H9 (cell line): ENCODE measurements around the gene CHCHD1. TPM values are rescaled to one million over a fixed set of nuclear protein-coding genes. Genes with fewer than 3 reads are reported as not detected.

Source experiments
- DNase-seq: peaks from one replicate; pipeline ENCODE4 v3.0.0-alpha.2; 2017
- H2AFZ ChIP-seq: one replicate; pipeline ENCODE4 v1.6.1; 2013; ENCODE audit warnings: mild to moderate bottlenecking, low read length, control low read depth, moderate library complexity
- H2AK5ac ChIP-seq: 2 replicates; pipeline ENCODE4 v1.6.1; 2013; ENCODE audit warnings: low read length, control low read depth, mixed read lengths; ENCODE audit not compliant: insufficient read length
- H2BK120ac ChIP-seq: one replicate; pipeline ENCODE4 v1.6.1; 2013; ENCODE audit warnings: low read depth, mild to moderate bottlenecking, low read length, control low read depth, inconsistent platforms; ENCODE audit not compliant: poor library complexity, severe bottlenecking
- H2BK12ac ChIP-seq: 2 replicates; pipeline ENCODE4 v1.6.1; 2013; ENCODE audit warnings: low read length, control low read depth, mixed read lengths, low read depth; ENCODE audit not compliant: insufficient read length
- H2BK15ac ChIP-seq: 2 replicates; pipeline ENCODE4 v1.6.1; 2013; ENCODE audit warnings: low read depth, low read length, control low read depth
- H2BK20ac ChIP-seq: one replicate; pipeline ENCODE4 v1.6.1; 2013; ENCODE audit warnings: low read depth, mild to moderate bottlenecking, low read length, control low read depth, inconsistent platforms; ENCODE audit not compliant: poor library complexity, severe bottlenecking
- H2BK5ac ChIP-seq: 2 replicates; pipeline ENCODE4 v1.6.1; 2013; ENCODE audit warnings: low read length, control low read depth, mixed read lengths; ENCODE audit not compliant: insufficient read length
- H3K14ac ChIP-seq: 2 replicates; pipeline ENCODE4 v1.6.1; 2013; ENCODE audit warnings: low read length, control low read depth; ENCODE audit not compliant: insufficient read depth
- H3K18ac ChIP-seq: 2 replicates; pipeline ENCODE4 v1.6.1; 2013; ENCODE audit warnings: low read depth, mild to moderate bottlenecking, mixed read lengths, low read length, control low read depth; ENCODE audit not compliant: insufficient read length
- H3K23ac ChIP-seq: 2 replicates; pipeline ENCODE4 v1.6.1; 2013; ENCODE audit warnings: low read length, control low read depth, mixed read lengths, low read depth; ENCODE audit not compliant: insufficient read length
- H3K23me2 ChIP-seq: 2 replicates; pipeline ENCODE4 v1.6.1; 2013; ENCODE audit warnings: low read depth, mild to moderate bottlenecking, mixed read lengths, low read length, control low read depth; ENCODE audit not compliant: insufficient read length, poor library complexity, severe bottlenecking
- H3K27ac ChIP-seq: 2 replicates; pipeline ENCODE4 v1.5.1; 2013; ENCODE audit warnings: low read length, control low read depth, mixed read lengths, low read depth; ENCODE audit not compliant: insufficient read length
- H3K27me3 ChIP-seq: 2 replicates; pipeline ENCODE4 v1.6.1; 2013; ENCODE audit warnings: low read length, control low read depth, inconsistent platforms; ENCODE audit not compliant: insufficient read depth
- H3K4ac ChIP-seq: 2 replicates; pipeline ENCODE4 v1.6.1; 2013; ENCODE audit warnings: low read depth, mild to moderate bottlenecking, control low read depth, inconsistent platforms, low read length, moderate library complexity
- H3K4me1 ChIP-seq: 2 replicates; pipeline ENCODE4 v1.6.1; 2013; ENCODE audit warnings: low read length, control low read depth, inconsistent platforms; ENCODE audit not compliant: insufficient read depth
- H3K4me2 ChIP-seq: 2 replicates; pipeline ENCODE4 v1.6.1; 2013; ENCODE audit warnings: low read length, control low read depth, mixed read lengths; ENCODE audit not compliant: insufficient read length, insufficient read depth
- H3K56ac ChIP-seq: 2 replicates; pipeline ENCODE4 v1.6.1; 2013; ENCODE audit warnings: low read depth, mild to moderate bottlenecking, mixed read lengths, low read length, control low read depth; ENCODE audit not compliant: insufficient read length
- H3K79me1 ChIP-seq: 2 replicates; pipeline ENCODE4 v1.6.1; 2013; ENCODE audit warnings: low read depth, mild to moderate bottlenecking, moderate library complexity, low read length, control low read depth, inconsistent platforms; ENCODE audit not compliant: insufficient read depth, poor library complexity, severe bottlenecking
- H3K79me2 ChIP-seq: 2 replicates; pipeline ENCODE4 v1.6.1; 2013; ENCODE audit warnings: low read length, control low read depth, inconsistent platforms; ENCODE audit not compliant: insufficient read depth
- H3K9ac ChIP-seq: 2 replicates; pipeline ENCODE4 v1.6.1; 2013; ENCODE audit warnings: low read length, control low read depth, mixed read lengths; ENCODE audit not compliant: insufficient read length; ENCODE audit errors: extremely low read depth
- H3K9me3 ChIP-seq: one replicate; pipeline ENCODE4 v1.6.1; 2013; ENCODE audit warnings: low read depth, low read length, inconsistent platforms; ENCODE audit not compliant: control insufficient read depth
- H3T11ph ChIP-seq: one replicate; pipeline ENCODE4 v1.6.1; 2013; ENCODE audit warnings: mild to moderate bottlenecking, low read length, control low read depth, inconsistent platforms
- H4K20me1 ChIP-seq: one replicate; pipeline ENCODE4 v1.6.1; 2013; ENCODE audit not compliant: control insufficient read depth, insufficient read length, insufficient read depth
- H4K5ac ChIP-seq: 2 replicates; pipeline ENCODE4 v1.6.1; 2013; ENCODE audit warnings: low read depth, mild to moderate bottlenecking, mixed read lengths, low read length, control low read depth; ENCODE audit not compliant: insufficient read length
- H4K8ac ChIP-seq: replicated peaks from 2 replicates; pipeline ENCODE4 v1.6.1; 2013; ENCODE audit warnings: low read length, control low read depth, mixed read lengths, low read depth; ENCODE audit not compliant: insufficient read length
- H4K91ac ChIP-seq: 2 replicates; pipeline ENCODE4 v1.6.1; 2013; ENCODE audit warnings: low read depth, mild to moderate bottlenecking, moderate library complexity, mixed read lengths, low read length, control low read depth; ENCODE audit not compliant: insufficient read length
- H3K27ac Mint-ChIP-seq, 3 experiments: 2 replicates in 2 of 3; 3 replicates in 1 of 3; pipeline ENCODE4 v1.8.0; 2020 to 2021; ENCODE audit warnings: mixed read lengths in 3 of 3, mild to moderate bottlenecking in 1 of 3, moderate library complexity in 1 of 3
- H3K27me3 Mint-ChIP-seq: 2 replicates; pipeline ENCODE4 v1.8.0; 2021; ENCODE audit warnings: low read depth, mild to moderate bottlenecking, moderate library complexity, mixed read lengths
- H3K36me3 Mint-ChIP-seq, 3 experiments: 2 replicates in 2 of 3; 3 replicates in 1 of 3; pipeline ENCODE4 v1.8.0; 2020 to 2021; ENCODE audit warnings: low read depth in 3 of 3, mixed read lengths in 3 of 3; ENCODE audit not compliant: insufficient read depth in 1 of 3
- H3K4me1 Mint-ChIP-seq, 2 experiments: 2 replicates each; pipeline ENCODE4 v1.8.0; 2020; ENCODE audit warnings: mixed read lengths in 2 of 2
- H3K4me3 Mint-ChIP-seq, 2 experiments: 2 replicates in 1 of 2; 3 replicates in 1 of 2; pipeline ENCODE4 v1.8.0; 2020 to 2021; ENCODE audit warnings: mild to moderate bottlenecking in 2 of 2, mixed read lengths in 2 of 2, moderate library complexity in 1 of 2
- H3K9me3 Mint-ChIP-seq, 2 experiments: 2 replicates in 1 of 2; 3 replicates in 1 of 2; pipeline ENCODE4 v1.8.0; 2020; ENCODE audit warnings: mild to moderate bottlenecking in 2 of 2, mixed read lengths in 2 of 2, moderate library complexity in 1 of 2
- WGBS: extraction: QIAGEN DNeasy Blood & Tissue Kit; methylation state at CpG from one replicate; pipeline ENCODE4 v1.1.7; 2013; ENCODE audit warnings: missing lambda C conversion rate, low lambda C conversion rate, mixed read lengths; ENCODE audit not compliant: insufficient read length; ENCODE audit errors: extremely low coverage; 5-methylcytosine and 5-hydroxymethylcytosine counted together
- total RNA-seq: library from RNA; stranded (reverse); gene quantifications from 2 replicates; pipeline ENCODE4 v1.2.1, GENCODE V29; 2021
- TF ChIP-seq, protein P1 (sequence below): fragments of 200-600 bp; sonication (generic); conservative IDR thresholded peaks from 3 replicates; pipeline ENCODE4 v1.8.0; 2021; ENCODE audit warnings: antibody characterized with exemption, mild to moderate bottlenecking

CHCHD1 gene
- total RNA-seq, 1 experiment from 2014 or later = 45.9 TPM

- no peak overlapping the region for H3K9ac ChIP-seq
- no peak overlapping the region for H3K4ac ChIP-seq
- TF ChIP-seq, protein P1, sequence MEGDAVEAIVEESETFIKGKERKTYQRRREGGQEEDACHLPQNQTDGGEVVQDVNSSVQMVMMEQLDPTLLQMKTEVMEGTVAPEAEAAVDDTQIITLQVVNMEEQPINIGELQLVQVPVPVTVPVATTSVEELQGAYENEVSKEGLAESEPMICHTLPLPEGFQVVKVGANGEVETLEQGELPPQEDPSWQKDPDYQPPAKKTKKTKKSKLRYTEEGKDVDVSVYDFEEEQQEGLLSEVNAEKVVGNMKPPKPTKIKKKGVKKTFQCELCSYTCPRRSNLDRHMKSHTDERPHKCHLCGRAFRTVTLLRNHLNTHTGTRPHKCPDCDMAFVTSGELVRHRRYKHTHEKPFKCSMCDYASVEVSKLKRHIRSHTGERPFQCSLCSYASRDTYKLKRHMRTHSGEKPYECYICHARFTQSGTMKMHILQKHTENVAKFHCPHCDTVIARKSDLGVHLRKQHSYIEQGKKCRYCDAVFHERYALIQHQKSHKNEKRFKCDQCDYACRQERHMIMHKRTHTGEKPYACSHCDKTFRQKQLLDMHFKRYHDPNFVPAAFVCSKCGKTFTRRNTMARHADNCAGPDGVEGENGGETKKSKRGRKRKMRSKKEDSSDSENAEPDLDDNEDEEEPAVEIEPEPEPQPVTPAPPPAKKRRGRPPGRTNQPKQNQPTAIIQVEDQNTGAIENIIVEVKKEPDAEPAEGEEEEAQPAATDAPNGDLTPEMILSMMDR = no peak
- H2AK5ac ChIP-seq = no peak overlapping the region
- no peak overlapping the region for H4K5ac ChIP-seq
- H2BK120ac ChIP-seq = no peak overlapping the region
- no peak overlapping the region for H3K4me3 Mint-ChIP-seq
- H3K56ac ChIP-seq = no peak overlapping the region
- no peak overlapping the region for H3K23ac ChIP-seq
- no peaks in the 10 kb centered on the region for H3K27me3 Mint-ChIP-seq
- H3K79me2 ChIP-seq = no peaks in the 10 kb centered on the region
- no peaks in the 10 kb centered on the region for H3K23me2 ChIP-seq
- peak overlapping the region in 1 of 3 experiments; percentile 59; a peak in 2 of 7 replicates for H3K27ac Mint-ChIP-seq
- no CpG with 5 or more reads among the region's 19 CpGs for WGBS
- H3K14ac ChIP-seq = no peak overlapping the region
- no peaks in the 10 kb centered on the region for H3K4me1 Mint-ChIP-seq
- H3K27me3 ChIP-seq = no peaks in the 10 kb centered on the region
- no peak for DNase-seq
- H3K79me1 ChIP-seq = no peaks in the 10 kb centered on the region
- H3K27ac ChIP-seq = no peak overlapping the region
- H4K91ac ChIP-seq = no peak overlapping the region
- peaks cover 2% of the 10 kb centered on the region for H4K20me1 ChIP-seq
- no peak overlapping the region for H2BK5ac ChIP-seq
- no peaks in the 10 kb centered on the region for H3K9me3 ChIP-seq
- no peaks in the 10 kb centered on the region; a peak in 1 of 5 replicates for H3K9me3 Mint-ChIP-seq
- H2BK20ac ChIP-seq = no peak overlapping the region
- peaks cover 6 to 40% (median 25%) of the 10 kb centered on the region in 3 experiments; a peak in 5 of 7 replicates for H3K36me3 Mint-ChIP-seq
- H3K4me2 ChIP-seq = no peak overlapping the region
- H2AFZ ChIP-seq = no peak overlapping the region
- no peaks in the 10 kb centered on the region for H3K4me1 ChIP-seq
- H3T11ph ChIP-seq = no peak overlapping the region
- no peak overlapping the region for H2BK12ac ChIP-seq
- H2BK15ac ChIP-seq = no peak overlapping the region
- no peak overlapping the region for H3K18ac ChIP-seq
- no peak overlapping the region for H4K8ac ChIP-seq
Observed at GRCh38 chr10:73827346-73828089, 45.7 kb downstream of the CHCHD1 start.
